ENCODE measurements around the gene OSBPL5.

OSBPL5 gene

DNA sequence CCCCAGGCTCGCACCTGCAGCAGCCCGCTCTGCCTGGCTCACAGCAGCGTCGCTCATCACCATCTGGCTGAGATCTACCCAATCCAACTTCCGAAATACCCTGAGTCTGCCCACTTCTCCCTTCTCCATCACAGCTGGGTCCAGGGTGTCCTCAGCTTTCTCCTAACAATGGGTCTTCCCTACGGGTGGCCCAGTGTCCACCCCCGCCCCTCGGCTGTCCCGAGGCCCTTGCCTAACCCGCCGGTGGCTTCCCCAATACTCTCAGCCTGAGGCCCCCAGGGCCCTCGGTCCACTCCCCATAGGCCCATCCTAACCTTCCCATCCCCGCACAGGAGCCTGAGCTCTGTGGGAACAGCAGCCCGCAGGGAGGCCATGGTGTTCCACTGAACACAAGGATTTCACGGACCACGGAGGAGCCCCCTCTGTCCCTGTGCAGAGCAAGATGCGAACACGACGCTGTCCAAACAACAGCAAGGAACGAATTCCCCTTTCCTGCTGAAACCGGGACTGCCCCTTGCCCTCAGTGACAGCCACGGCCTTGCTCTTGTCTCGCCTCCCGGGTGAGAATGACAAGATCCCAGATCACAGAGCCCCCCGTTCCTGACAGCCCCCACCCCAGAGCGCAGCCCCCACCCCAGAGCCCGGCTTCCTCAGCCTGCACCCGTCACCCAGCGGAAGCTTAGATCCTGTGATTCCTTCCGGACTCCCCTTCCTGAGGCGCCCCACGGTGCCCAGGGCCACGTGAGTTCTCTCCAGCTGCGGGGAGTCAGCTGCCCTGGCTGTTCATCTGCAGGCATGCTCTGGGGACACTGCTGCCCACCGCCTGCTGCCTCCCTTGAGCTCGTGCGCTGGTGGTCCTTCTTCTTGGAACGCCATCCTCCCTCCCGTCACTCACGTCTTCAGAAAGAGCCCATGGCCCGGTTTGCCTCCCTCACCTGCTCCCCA is 59.0 kb downstream of the OSBPL5 start:
- H3K4me3 ChIP-seq (ENCODE audit: low read depth, low read length) = no peak overlapping the region
- no peak for TF ChIP-seq POLR2A (IDR thresholded peaks at IDR 0.05; ENCODE audit: extremely low read depth, insufficient read length)
- TF ChIP-seq, protein P1, sequence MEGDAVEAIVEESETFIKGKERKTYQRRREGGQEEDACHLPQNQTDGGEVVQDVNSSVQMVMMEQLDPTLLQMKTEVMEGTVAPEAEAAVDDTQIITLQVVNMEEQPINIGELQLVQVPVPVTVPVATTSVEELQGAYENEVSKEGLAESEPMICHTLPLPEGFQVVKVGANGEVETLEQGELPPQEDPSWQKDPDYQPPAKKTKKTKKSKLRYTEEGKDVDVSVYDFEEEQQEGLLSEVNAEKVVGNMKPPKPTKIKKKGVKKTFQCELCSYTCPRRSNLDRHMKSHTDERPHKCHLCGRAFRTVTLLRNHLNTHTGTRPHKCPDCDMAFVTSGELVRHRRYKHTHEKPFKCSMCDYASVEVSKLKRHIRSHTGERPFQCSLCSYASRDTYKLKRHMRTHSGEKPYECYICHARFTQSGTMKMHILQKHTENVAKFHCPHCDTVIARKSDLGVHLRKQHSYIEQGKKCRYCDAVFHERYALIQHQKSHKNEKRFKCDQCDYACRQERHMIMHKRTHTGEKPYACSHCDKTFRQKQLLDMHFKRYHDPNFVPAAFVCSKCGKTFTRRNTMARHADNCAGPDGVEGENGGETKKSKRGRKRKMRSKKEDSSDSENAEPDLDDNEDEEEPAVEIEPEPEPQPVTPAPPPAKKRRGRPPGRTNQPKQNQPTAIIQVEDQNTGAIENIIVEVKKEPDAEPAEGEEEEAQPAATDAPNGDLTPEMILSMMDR (IDR thresholded peaks at IDR 0.05; ENCODE audit: low read depth, low read length) = no peak
- TF ChIP-seq, protein P2, sequence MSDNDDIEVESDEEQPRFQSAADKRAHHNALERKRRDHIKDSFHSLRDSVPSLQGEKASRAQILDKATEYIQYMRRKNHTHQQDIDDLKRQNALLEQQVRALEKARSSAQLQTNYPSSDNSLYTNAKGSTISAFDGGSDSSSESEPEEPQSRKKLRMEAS (IDR thresholded peaks at IDR 0.05; ENCODE audit: low read depth, low read length) = no peak
- TF ChIP-seq MYC (IDR thresholded peaks at IDR 0.05; ENCODE audit: low read depth, low read length) = no peak
- no peak for DNase-seq (ENCODE audit: low read depth)

DNA sequence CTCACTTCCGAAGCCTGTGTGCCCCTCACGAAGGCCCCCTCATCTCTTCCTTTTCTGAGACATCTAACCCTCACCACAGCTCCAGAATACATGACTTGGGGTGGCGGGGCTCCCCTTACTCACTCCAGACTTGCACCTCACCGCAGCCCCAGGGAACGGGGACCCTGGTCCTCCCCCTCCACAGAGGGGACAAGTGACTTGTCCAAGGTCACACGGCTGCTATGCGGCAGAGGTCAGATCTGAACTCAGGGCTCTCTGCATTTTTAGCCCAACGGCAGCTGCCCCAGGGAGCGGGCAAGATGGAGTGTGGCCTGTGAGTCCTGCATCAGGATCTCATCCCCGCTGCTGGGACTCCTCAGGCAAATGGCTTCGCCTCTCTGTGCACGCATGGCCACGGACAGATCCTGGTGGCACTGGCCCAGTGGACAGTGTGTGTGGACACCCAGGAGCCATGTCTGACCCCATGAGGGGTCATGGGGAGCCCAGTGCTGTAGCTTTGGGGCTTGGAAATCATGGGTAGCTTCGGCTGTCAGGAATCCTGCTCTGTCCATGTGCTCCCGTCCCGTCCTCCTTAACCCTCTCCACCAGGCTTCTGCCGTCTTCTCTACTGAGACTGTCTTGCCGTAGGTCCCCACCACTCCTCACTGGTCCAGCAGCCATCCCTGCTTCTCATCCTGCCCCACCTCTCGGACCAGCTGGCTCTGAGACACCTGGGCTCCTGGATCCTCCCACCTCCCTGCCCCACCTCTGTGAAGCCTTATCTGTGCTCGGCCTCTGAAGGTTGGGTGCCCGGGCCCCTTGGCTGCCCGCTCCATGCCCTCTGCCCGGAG is 59.9 kb downstream of the OSBPL5 start:
- TF ChIP-seq, protein P2 (IDR thresholded peaks at IDR 0.05; ENCODE audit: low read depth, low read length) = no peak
- TF ChIP-seq MYC (IDR thresholded peaks at IDR 0.05; ENCODE audit: low read depth, low read length) (no peak), POLR2A (IDR thresholded peaks at IDR 0.05; ENCODE audit: extremely low read depth, insufficient read length) (no peak)
- TF ChIP-seq, protein P1 (IDR thresholded peaks at IDR 0.05; ENCODE audit: low read depth, low read length) = no peak
- no peak for DNase-seq (ENCODE audit: low read depth)
- no peak overlapping the region for H3K4me3 ChIP-seq (ENCODE audit: low read depth, low read length)

DNA sequence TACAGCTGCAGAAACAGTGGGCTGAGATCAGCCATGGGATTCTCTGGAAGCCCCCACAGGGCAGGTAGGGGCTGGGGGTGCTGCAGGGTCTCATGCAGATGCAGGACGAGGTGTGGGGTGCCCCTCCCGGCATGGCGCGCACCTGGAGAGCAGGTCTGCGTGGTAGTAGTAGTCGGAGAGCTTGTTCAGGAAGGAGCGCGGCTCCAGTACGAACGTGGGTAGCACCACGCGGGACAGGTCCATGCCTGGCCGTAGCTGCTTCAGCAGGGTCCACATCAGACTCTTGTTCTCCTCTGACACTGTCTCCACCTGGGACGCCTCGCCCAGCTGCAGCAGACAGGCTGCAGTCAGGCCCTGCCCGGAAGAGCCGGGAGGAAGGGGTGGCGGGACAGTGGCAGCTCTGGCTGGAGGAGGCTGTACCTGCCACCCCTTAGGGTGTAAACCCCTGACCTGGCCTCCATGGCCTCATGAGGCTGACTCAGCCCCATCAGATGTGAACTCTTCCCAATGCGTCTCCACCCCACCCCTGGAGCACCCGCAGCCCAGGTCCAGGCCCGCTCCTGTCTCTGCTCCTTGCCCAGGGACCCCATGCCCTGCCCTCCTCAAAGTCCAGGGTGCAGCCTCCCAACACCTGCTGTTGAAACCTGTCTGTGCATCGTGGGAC is 60.9 kb downstream of the OSBPL5 start:
- TF ChIP-seq, protein P1 (IDR thresholded peaks at IDR 0.05; ENCODE audit: low read depth, low read length) = no peak
- no peak for TF ChIP-seq MYC (IDR thresholded peaks at IDR 0.05; ENCODE audit: low read depth, low read length)
- TF ChIP-seq POLR2A (IDR thresholded peaks at IDR 0.05; ENCODE audit: extremely low read depth, insufficient read length) = no peak
- no peak overlapping the region for H3K4me3 ChIP-seq (ENCODE audit: low read depth, low read length)
- DNase-seq (ENCODE audit: low read depth) = no peak

DNA sequence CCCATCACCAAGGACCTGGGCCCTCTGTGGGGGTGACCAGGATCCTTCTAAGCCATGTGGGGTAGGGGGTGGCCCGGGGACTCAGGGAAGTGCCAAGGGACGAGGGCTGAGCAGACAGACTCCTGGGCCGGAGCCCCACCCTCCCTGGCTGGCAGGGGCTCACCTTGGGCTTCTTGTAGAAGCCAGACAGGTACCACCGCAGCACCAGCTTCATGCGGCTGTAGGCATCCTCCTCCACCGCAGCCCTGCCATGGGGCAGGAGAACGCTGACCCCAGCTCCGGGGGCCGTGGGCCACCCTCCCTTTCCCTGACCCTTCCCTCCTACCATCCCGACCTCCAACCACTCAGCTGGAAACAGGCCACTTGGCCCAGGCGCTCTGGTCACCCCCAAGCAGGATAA is 62.0 kb downstream of the OSBPL5 start:
- TF ChIP-seq POLR2A (IDR thresholded peaks at IDR 0.05; ENCODE audit: extremely low read depth, insufficient read length) (no peak), MYC (IDR thresholded peaks at IDR 0.05; ENCODE audit: low read depth, low read length) (no peak)
- H3K4me3 ChIP-seq (ENCODE audit: low read depth, low read length) = no peak overlapping the region
- no peak for DNase-seq (ENCODE audit: low read depth)

DNA sequence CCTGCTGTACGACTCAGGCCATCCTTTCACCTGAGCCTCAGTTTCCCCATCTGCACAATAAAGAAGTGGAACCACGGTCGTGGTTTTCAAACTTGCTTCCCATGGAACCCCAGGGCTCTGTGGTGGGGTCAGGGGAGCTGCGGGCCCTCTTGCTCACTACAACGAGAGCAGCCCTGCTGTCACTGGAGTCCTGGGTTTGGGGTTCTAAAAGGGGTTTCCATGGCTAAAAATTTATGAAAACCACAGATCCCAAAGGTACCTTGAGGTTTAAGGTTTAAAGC is 62.5 kb downstream of the OSBPL5 start:
- no peak overlapping the region for H3K4me3 ChIP-seq (ENCODE audit: low read depth, low read length)
- TF ChIP-seq, protein P1 (IDR thresholded peaks at IDR 0.05; ENCODE audit: low read depth, low read length) = no peak
- TF ChIP-seq, protein P2 (IDR thresholded peaks at IDR 0.05; ENCODE audit: low read depth, low read length) = no peak
- TF ChIP-seq MYC (IDR thresholded peaks at IDR 0.05; ENCODE audit: low read depth, low read length) = no peak
- DNase-seq (ENCODE audit: low read depth) = no peak

All from NB4 (cell line).